Rectal smooth muscle tissue (tissue), 1 donor: ENCODE measurements around the gene MTX2.

Experiments used
- H3K27ac ChIP-seq: one replicate; pipeline ENCODE4 v1.7.0; 2013; ENCODE audit warnings: low read depth, low read length, inconsistent platforms
- H3K27me3 ChIP-seq: one replicate; pipeline ENCODE4 v1.7.0; 2013; ENCODE audit warnings: low read length; ENCODE audit not compliant: control insufficient read depth, insufficient read depth
- H3K36me3 ChIP-seq: one replicate; pipeline ENCODE4 v1.7.0; 2013; ENCODE audit warnings: low read length; ENCODE audit not compliant: control insufficient read depth, insufficient read depth
- H3K4me1 ChIP-seq: one replicate; pipeline ENCODE4 v1.7.0; 2013; ENCODE audit warnings: low read length; ENCODE audit not compliant: control insufficient read depth, insufficient read depth
- H3K4me3 ChIP-seq: one replicate; pipeline ENCODE4 v1.7.0; 2013; ENCODE audit warnings: low read length
- H3K9ac ChIP-seq: one replicate; pipeline ENCODE4 v1.7.0; 2013; ENCODE audit warnings: low read length

MTX2 gene

DNA sequence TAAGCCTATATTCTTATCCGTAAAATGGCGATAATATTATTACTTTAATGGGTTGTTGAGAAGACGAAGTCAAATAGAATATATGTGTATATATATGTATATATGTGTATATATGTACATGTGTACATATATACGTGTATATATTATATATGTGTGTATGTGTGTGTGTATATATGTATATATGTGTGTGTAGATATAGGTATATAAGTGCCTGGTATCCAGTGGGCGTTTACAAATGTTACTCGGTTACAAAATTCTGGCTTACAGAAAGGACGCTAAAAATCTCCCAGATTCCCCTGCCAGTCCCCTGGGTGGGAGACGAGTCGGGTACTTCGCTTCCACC, 295 bp upstream of the MTX2 start:
- H3K27me3 ChIP-seq: no peaks in the 10 kb centered on the region
- peaks cover 2% of the 10 kb centered on the region for H3K4me1 ChIP-seq
- H3K4me3 ChIP-seq: peak overlapping the region; percentile 83
- H3K27ac ChIP-seq: peak overlapping the region; percentile 87
- H3K36me3 ChIP-seq: no peaks in the 10 kb centered on the region
- H3K9ac ChIP-seq: no peak overlapping the region

DNA sequence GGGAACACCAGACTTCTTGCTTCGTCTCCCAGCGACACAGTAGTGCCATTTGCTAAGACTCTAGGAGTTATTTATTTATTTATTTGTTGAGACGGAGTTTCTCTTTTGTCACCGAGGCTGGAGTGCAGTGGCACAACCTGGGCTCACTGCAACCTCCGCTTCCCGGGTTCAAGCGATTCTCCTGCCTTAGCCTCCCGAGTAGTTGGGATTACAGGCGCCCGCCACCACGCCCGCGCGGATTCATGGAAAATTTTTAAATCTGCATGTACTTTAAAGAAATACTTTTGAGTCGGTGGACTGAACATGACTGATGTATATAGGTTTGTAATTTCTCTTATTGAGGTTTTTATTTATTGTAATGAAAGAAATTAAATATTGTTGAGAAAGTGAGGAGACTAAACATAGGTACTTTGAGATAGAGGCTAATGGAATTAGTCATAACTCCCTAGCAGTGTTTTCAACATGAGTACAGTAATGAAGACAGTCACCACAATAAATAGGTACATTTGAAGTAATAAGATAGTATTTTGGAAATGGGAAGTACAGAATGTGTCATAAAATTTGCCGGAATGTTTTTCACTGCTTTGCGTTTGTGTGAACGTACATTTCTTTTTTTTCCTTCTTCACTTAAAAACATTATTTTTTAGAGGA, 983 bp downstream of the MTX2 start:
- H3K4me3 ChIP-seq: peak overlapping the region; percentile 83
- H3K4me1 ChIP-seq: peaks cover 2% of the 10 kb centered on the region
- H3K36me3 ChIP-seq: no peaks in the 10 kb centered on the region
- H3K9ac ChIP-seq: no peak overlapping the region
- H3K27me3 ChIP-seq: no peaks in the 10 kb centered on the region
- peak overlapping the region; percentile 87 for H3K27ac ChIP-seq

DNA sequence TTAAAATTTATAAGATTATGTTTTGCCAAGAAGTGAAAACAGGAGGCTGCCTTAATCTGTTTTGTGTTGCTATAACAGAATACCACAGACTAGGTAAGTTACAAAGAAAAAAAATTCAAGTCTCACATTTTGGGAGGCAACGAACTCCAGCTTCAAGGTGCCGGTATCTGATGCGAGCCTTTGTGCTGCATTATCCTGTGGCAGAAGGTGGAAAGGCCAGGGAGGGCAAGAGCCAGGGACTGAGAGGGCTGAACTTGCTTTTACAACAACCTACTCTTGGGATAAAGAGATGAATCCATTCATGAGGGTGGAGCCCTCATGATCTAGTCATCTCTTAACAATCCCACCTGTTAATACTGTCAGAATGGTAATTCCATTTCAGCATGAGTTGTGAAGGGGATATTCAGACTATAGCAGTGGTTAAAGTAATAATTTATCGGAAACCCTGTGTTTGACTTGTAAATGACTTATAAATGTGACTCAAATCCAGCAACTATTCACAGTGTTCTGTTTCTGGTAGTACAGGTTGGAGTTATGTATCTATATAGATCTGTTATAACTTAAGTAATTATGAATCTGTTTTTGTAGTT, 3.7 kb downstream of the MTX2 start:
- H3K27me3 ChIP-seq: no peaks in the 10 kb centered on the region
- no peaks in the 10 kb centered on the region for H3K36me3 ChIP-seq
- H3K4me3 ChIP-seq: no peak overlapping the region
- no peak overlapping the region for H3K9ac ChIP-seq
- H3K4me1 ChIP-seq: peaks cover 2% of the 10 kb centered on the region
- H3K27ac ChIP-seq: no peak overlapping the region

DNA sequence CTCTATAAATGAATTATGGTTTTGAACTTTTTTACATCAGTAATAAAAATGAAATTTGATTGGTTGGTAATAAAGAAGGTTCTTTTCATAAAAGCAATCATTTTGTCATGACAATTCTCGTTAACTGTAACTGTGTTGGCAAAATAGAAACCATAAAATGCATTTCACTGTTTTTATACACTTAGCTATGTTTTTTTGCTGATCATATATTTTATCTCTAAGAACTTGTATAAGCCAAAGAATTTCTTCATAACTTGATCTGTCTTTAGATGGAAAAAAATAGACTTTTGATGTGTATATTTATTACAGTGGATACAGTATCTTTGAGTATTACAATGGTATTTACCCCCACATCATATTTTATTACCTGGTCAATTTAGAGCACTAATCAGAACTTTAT, 9.7 kb downstream of the MTX2 start:
- Histone ChIP-seq H3K27me3 (no peaks in the 10 kb centered on the region), H3K9ac (no peak overlapping the region), H3K36me3 (no peaks in the 10 kb centered on the region), H3K4me3 (no peak overlapping the region), H3K4me1 (no peaks in the 10 kb centered on the region), H3K27ac (no peak overlapping the region)

DNA sequence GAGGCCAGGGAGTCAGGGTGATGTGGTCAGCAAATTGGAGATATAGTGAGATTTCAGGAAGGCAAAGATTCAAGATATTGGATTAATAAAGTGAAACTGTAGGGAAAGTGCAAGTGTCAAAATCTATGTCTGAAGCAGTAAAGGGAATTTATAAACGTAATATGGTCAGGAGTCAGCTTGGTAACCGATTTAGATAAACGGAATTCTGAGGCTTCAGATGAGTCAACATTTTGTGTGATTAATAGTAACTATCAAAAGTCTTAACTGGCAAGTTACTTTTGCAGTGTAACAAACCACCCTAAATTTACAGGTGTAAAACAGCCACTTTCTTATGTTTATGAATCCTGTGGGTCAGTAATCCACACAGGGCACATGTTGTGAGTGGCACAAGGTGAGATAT, 10.9 kb downstream of the MTX2 start:
- Histone ChIP-seq H3K27ac (no peak overlapping the region), H3K4me3 (no peak overlapping the region), H3K4me1 (no peaks in the 10 kb centered on the region), H3K9ac (no peak overlapping the region), H3K36me3 (no peaks in the 10 kb centered on the region), H3K27me3 (no peaks in the 10 kb centered on the region)

DNA sequence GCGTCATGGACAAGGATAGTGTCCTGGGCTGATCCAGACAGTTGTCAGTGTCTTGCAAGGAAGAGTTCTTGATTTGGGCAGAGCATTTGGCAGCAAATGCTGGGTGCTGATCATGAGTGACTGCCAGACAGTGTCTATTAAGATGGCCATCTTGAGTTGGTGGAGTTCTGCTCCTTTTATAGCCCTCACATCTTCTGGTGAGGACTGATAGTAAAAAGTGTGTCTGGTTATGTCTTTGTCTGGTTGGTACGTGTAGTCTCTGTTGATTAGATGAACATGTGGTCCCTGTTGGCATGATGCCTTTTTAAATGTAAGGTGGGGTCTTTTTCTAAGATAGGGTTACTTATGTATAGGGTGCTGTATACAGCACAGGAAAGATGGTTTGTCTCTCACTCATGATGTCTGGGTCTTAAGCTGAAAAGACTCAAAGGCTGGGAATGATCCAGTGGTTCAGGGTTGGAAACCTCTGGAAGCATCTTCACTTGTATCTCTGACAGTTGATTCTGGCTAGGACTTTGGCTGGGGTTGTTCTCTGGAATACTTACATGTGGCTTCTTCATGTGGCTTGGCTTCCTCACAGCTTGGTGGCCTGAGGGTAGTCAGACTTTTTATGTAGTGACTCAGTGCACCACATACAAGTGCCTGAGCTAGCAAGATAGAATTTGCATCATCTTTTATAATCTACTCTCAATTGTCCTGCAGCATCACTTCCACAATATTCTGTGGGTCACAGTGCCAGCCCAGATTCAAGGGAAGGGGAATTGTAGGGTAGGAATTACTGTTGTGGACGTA, 11.8 kb downstream of the MTX2 start:
- Histone ChIP-seq H3K27me3 (no peaks in the 10 kb centered on the region), H3K9ac (no peak overlapping the region), H3K4me3 (no peak overlapping the region), H3K4me1 (no peaks in the 10 kb centered on the region), H3K36me3 (no peaks in the 10 kb centered on the region), H3K27ac (no peak overlapping the region)

DNA sequence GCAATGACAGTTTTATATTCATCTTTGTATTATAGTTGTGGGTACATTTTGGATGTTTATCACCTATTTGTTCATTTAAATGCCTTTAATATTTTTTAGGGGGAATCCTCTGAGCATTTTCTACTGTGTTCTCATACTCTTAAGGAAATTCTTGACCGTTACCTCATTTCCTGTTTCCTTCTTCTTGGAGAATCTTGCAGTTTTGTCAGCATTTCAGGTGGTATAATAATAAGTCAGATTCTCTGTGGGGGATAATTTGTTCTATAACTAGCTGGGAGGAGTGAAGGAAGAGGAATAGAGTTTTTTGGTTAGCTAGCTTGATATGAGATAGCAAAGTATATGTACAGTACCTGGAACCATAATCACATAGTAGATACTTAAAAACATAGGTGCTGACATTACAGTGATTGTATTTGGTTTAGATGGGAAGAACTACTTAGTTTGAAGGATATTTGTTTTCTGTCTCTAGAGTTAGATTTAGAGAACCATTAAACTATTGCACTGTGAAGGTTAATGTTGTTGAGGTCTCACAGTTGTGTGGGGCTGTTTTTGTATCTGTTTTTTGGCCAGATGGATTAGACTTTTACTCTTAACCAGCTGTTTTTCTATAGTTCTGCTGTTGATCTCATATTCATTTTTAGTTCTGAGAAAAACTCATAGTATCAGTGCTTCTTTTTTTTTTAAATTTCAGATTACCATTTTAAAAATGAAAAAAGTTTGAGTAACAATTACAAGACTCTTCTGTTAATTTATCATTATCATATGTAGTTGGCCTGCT, 14.2 kb downstream of the MTX2 start:
- H3K27ac ChIP-seq: no peak overlapping the region
- no peaks in the 10 kb centered on the region for H3K27me3 ChIP-seq
- no peaks in the 10 kb centered on the region for H3K4me1 ChIP-seq
- no peak overlapping the region for H3K4me3 ChIP-seq
- no peaks in the 10 kb centered on the region for H3K36me3 ChIP-seq
- H3K9ac ChIP-seq: no peak overlapping the region

DNA sequence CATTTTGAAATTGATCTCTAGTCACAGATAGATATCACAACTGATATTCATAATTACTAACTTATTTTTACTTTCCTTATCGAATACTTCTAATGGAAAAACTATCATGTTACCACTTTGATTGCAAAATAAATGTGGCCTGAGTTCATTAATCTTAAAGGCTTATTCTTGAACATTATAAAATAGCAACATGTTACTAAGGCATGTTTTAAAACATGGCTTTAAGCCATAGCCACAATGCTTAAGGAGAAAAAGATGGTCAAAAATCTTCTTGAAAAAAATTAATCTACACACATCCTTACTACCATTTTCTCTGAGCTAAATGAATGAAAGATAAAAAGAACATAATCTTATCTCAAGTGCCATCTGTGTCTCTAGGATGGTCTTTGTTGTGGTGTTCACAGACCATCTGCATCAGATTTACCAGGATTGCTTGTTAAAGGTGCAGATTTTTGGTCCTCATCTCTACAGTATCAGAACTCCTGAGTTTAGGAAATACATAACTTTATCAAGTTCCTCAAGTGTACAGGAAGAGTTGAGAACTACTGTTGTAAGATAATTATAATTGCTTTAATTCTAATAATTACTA, 15.3 kb downstream of the MTX2 start:
- no peaks in the 10 kb centered on the region for H3K27me3 ChIP-seq
- no peaks in the 10 kb centered on the region for H3K4me1 ChIP-seq
- no peaks in the 10 kb centered on the region for H3K36me3 ChIP-seq
- H3K9ac ChIP-seq: no peak overlapping the region
- no peak overlapping the region for H3K4me3 ChIP-seq
- no peak overlapping the region for H3K27ac ChIP-seq

DNA sequence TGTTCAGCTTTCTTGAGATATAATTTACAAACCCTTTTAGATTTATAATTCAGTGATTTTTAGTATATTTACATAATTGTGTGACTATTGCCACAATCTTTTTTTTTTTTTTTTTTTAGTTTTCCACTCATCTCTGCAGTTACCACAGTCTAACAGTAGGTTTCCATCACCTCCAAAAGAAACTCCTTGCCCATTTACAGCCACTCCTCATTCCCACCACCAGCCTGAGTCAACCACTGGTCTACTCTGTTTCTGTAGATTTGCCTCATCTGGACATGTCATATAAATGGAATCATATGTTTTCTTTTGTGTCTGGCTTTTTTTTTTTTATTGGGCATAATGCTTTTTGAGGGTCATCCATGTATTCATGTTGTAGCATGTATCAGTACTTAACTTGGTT, 16.1 kb downstream of the MTX2 start:
- Histone ChIP-seq H3K27me3 (no peaks in the 10 kb centered on the region), H3K27ac (no peak overlapping the region), H3K9ac (no peak overlapping the region), H3K4me3 (no peak overlapping the region), H3K4me1 (no peaks in the 10 kb centered on the region), H3K36me3 (no peaks in the 10 kb centered on the region)

DNA sequence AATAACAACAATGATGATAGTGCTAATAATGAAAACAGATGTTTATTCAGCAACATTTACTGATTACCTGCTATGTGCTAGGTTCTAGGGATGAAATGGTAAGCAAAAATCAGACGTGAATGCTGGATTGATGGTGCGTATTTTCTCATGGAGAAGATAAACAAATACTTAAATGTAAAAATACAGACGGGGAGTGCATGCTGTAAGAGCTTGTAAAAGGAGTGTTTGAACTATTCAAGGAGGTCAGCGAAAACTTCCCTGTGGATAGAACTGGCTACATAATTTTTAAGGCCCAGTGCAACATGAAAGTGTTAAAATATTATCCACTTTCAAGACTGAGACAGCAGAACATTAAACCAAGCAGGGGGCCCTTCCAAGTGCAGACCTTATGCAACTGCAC, 22.1 kb downstream of the MTX2 start:
- no peak overlapping the region for H3K9ac ChIP-seq
- no peak overlapping the region for H3K27ac ChIP-seq
- H3K4me3 ChIP-seq: no peak overlapping the region

DNA sequence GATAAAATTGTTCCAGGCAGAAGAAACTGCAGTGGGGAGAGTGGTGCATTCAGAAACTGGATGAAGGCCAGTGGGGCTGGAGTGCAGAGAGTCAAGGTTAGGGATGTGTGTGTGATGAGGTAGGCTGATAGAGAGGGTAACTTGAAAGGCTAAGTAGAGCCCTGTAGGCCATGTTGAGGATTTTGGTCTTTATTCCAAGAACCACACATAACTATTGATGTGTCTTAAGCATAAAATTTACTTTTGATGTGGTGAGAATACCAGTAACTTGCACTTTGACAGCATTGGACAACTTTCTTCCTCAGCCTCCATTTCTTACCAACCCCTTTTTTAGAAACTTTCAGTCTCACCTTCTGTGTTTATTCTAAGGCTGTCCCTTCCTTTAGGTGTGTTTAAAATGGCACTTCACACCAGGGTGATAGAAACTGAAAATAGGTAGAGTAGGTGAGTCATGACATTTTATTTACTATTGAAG, 22.6 kb downstream of the MTX2 start:
- Histone ChIP-seq H3K36me3 (no peaks in the 10 kb centered on the region), H3K9ac (no peak overlapping the region), H3K4me3 (no peak overlapping the region), H3K4me1 (no peaks in the 10 kb centered on the region), H3K27ac (no peak overlapping the region), H3K27me3 (no peaks in the 10 kb centered on the region)

More for the DNA sequence above, 22.1 kb downstream of the MTX2 start:
- Histone ChIP-seq H3K36me3 (no peaks in the 10 kb centered on the region), H3K4me1 (no peaks in the 10 kb centered on the region), H3K27me3 (no peaks in the 10 kb centered on the region)

DNA sequence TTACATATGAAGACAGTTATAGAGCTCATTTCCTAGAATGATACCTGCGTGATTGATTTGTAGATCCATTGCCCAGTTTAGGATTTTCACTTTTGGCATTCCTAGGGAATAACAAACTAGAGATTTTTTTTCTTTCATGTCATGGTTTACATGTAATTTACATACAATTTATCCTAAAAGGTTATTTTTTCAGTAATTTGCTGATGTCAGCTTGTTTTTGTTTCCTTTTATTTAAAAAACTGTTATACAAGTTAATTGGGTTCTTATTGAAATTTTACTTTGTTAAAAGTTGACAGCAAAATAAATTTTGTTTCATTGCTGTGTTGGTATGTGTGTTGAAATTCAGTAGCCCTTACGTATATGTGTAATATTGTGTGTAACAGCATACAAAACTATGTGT, 23.4 kb downstream of the MTX2 start:
- Histone ChIP-seq H3K9ac (no peak overlapping the region), H3K36me3 (no peaks in the 10 kb centered on the region), H3K4me1 (no peaks in the 10 kb centered on the region), H3K27ac (no peak overlapping the region), H3K27me3 (no peaks in the 10 kb centered on the region), H3K4me3 (no peak overlapping the region)
